H1 (cell line): Measurements from ENCODE around the gene ARHGAP6. TPM values are rescaled to one million over a fixed set of nuclear protein-coding genes. Genes with fewer than 3 reads are reported as not detected.
A peak's percentile ranks its signal among the peaks of the same experiment; 100 is the strongest.

Source experiments
- ASH2L ChIP-seq: fragments of 200-600, 300-600 bp; sonication (generic); IDR thresholded peaks from one replicate; pipeline ENCODE4 v1.7.1; 2017; ENCODE audit warnings: low read length
- CHD7 ChIP-seq: fragments of 300-600 bp; sonication (generic); IDR thresholded peaks from 2 replicates; pipeline ENCODE4 v1.7.1; 2012; ENCODE audit warnings: low read length, moderate library complexity, mild to moderate bottlenecking, inconsistent platforms; ENCODE audit not compliant: insufficient replicate concordance
- HDAC2 ChIP-seq, 2 experiments: fragments of 300-600 bp in 1 of 2; sonication (generic) in 1 of 2; IDR thresholded peaks; 2 replicates each; pipeline ENCODE4 v1.6.1; 2011 to 2012; ENCODE audit warnings: low read depth in 2 of 2, low read length in 2 of 2, mild to moderate bottlenecking in 2 of 2, moderate library complexity in 2 of 2, borderline replicate concordance in 1 of 2, inconsistent platforms in 1 of 2
- KDM4A ChIP-seq: IDR thresholded peaks from one replicate; pipeline ENCODE4 v1.7.1; 2012; ENCODE audit warnings: low read depth, mild to moderate bottlenecking, moderate library complexity, low read length, inconsistent platforms; ENCODE audit not compliant: severe bottlenecking
- POU5F1 ChIP-seq: IDR thresholded peaks from 2 replicates; pipeline ENCODE4 v1.6.1; 2011; ENCODE audit warnings: low read depth, mild to moderate bottlenecking, low read length, moderate library complexity
- RAD21 ChIP-seq, 2 experiments: IDR thresholded peaks in 1 of 2; conservative IDR thresholded peaks in 1 of 2; 2 replicates each; pipeline ENCODE4 v1.6.1; 2011; ENCODE audit warnings: low read depth in 2 of 2, low read length in 2 of 2, improper control_type of control experiment in 1 of 2, inconsistent platforms in 1 of 2, mild to moderate bottlenecking in 1 of 2, moderate library complexity in 1 of 2
- SIX5 ChIP-seq: IDR thresholded peaks from 2 replicates; pipeline ENCODE4 v1.6.1; 2011; ENCODE audit warnings: mild to moderate bottlenecking, low read depth, low read length
- SRF ChIP-seq: IDR thresholded peaks from 2 replicates; pipeline ENCODE4 v1.6.1; 2011; ENCODE audit warnings: mild to moderate bottlenecking, low read depth, low read length, moderate library complexity
- SUZ12 ChIP-seq: fragments of 200-600 bp; sonication (generic); IDR thresholded peaks from 2 replicates; pipeline ENCODE4 v1.6.1; 2012; ENCODE audit warnings: mild to moderate bottlenecking, inconsistent platforms, low read length, moderate library complexity, mixed read lengths
- polyA plus RNA-seq, 7 experiments: library from polyadenylated mRNA; depleted of rRNA in 3 of 7; stranded (reverse) in 5 of 7; unstranded in 2 of 7; fragments of >200 nt in 5 of 7; fragments of 200-250 nt in 2 of 7; gene quantifications; 1 replicate in 5 of 7; 2 replicates in 1 of 7; 4 replicates in 1 of 7; pipeline versions ENCODE4 v1.2.1 to v1.2.3, GENCODE V29; 2011 to 2013; ENCODE audit warnings: missing spikeins in 2 of 7, mixed read lengths in 2 of 7
- total RNA-seq: library from RNA; stranded (reverse); fragmentation: NEBNext Ultra II Directional; extraction: Animal tissue kit (Norgen Biotek cat#: 25700); gene quantifications from 2 replicates; pipeline ENCODE4 v1.2.1, GENCODE V29; 2021

Gene ARHGAP6
- total and polyA plus RNA-seq, 2 of the 8 experiments (the other 6 are each of a cell fraction or from before 2014, with no cell fraction given): 0.35 to 0.82 TPM

- TF ChIP-seq CHD7 (no peak), HDAC2 (IDR thresholded peaks at IDR 0.05; ENCODE audit: borderline replicate concordance in 1 of 2, low read depth in 2 of 2, low read length in 2 of 2) (no peak), POU5F1 (no peak), ASH2L (no peak), SIX5 (no peak), SUZ12 (peak; percentile 70), SRF (no peak), KDM4A (peak; percentile 76), RAD21 (IDR thresholded peaks at IDR 0.05 in 1 of 2, conservative IDR thresholded peaks at IDR 0.05 in 1 of 2; ENCODE audit: low read depth in 2 of 2, low read length in 2 of 2) (no peak)
These were observed 1.2 kb downstream of the ARHGAP6 start (continued) for GRCh38 chrX:11664211-11665167.
